Activated naive CD8-positive, alpha-beta T cell treated with anti-CD3 and anti-CD28 coated beads, Interleukin-2, amount 50 U/mL, for 24 hours (primary cell): Measurements from ENCODE around the gene SERHL2.
"Not testable (repeated sequence)": the region's sequence is repeated elsewhere in the genome, so short reads cannot be mapped to it uniquely, and the experiment has no call there.

ENCODE experiments used
- ATAC-seq: fragments of 150-1000 bp; cut with Tn5 transposase; one replicate; pipeline ENCODE4 v1.10.0; 2021
- DNase-seq: peaks from one replicate; pipeline ENCODE4 v3.0.0; 2021
- H3K27ac Mint-ChIP-seq: one replicate; pipeline ENCODE4 v1.8.0; 2021; ENCODE audit warnings: mild to moderate bottlenecking, mixed read lengths
- H3K27me3 Mint-ChIP-seq: one replicate; pipeline ENCODE4 v1.8.0; 2021; ENCODE audit warnings: mixed read lengths
- H3K36me3 Mint-ChIP-seq: one replicate; pipeline ENCODE4 v1.8.0; 2021; ENCODE audit warnings: low read depth, mixed read lengths
- H3K4me1 Mint-ChIP-seq: one replicate; pipeline ENCODE4 v1.8.0; 2021; ENCODE audit warnings: mixed read lengths
- H3K4me3 Mint-ChIP-seq: one replicate; pipeline ENCODE4 v1.8.0; 2021; ENCODE audit warnings: mild to moderate bottlenecking, moderate library complexity, mixed read lengths
- H3K9me3 Mint-ChIP-seq: one replicate; pipeline ENCODE4 v1.8.0; 2021; ENCODE audit warnings: mixed read lengths

The SERHL2 gene

DNA sequence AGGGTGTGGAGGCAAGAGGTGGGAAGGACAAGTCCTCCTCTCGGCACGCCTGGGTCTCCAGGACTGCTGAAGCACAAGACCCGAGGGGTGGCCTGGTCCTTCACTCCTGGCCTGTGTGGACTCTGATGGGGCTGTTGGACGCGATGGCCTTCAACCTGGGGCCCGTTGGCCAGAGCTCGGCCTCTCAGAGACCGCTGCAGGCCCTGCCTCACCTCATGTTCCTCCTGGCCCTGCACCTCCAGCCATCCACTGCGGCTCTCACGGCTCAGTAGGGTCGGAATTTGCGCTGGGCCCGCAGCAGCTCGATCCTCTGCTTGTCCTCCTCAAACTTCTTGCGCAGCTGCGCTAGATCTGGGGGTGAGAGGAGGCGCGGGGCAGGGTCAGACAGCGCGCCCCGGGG, 20.7 kb downstream of the SERHL2 start:
- not testable (repeated sequence) for H3K9me3 Mint-ChIP-seq, H3K27me3 Mint-ChIP-seq, H3K4me1 Mint-ChIP-seq, H3K4me3 Mint-ChIP-seq, H3K27ac Mint-ChIP-seq, DNase-seq, ATAC-seq
- peaks cover 21% of the 10 kb centered on the region for H3K36me3 Mint-ChIP-seq

DNA sequence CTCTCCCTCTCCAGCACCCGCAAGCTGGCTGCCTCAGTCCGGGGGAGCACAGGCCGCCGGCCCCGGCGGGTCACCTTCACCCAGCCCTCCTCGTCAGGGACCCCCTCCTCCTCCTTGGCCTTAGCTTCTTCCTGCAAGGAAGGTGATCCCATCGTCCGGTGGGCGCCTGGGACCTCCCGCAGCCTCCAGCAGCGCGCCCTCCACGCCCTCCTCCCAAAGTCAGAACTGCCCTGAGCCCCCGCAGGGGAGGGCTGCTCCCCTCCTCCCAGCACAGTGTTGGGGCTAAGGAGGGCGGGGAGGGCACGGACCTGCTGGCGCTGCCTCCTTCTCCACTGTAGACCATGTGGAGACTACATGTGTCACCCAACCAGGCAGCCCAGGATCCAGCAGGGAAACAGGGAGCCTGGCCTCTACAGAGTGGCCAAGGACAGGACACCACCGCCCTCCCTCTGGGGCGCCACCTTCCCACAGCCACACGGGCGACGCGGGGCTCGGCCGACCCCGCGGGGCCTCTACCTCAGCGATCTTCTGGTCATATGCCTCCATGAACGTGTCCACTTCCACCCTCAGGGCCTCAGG, 22.3 kb downstream of the SERHL2 start:
- H3K27ac Mint-ChIP-seq, H3K27me3 Mint-ChIP-seq, H3K4me1 Mint-ChIP-seq, H3K4me3 Mint-ChIP-seq, ATAC-seq, H3K9me3 Mint-ChIP-seq, DNase-seq: not testable (repeated sequence)
- H3K36me3 Mint-ChIP-seq = peaks cover 24% of the 10 kb centered on the region

DNA sequence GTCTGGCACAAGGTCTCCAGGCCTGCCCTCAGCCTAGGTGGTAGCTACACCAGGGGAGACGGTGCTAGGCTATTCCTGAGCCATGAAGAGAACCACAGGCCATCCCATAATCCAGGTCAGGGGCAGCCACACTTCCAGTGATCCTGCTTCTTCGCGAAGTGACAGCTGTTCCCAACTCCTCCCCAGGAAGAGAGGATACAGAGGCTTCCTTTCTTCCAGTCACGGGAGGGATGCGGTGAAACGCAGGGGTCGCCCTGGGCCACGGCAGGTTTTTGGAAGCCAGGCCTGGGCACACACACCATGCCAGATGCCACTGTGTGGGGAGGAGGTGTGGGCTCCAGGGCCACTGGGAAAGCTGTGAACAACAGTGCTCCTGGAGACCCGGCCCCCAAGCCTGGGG, 23.4 kb downstream of the SERHL2 start:
- H3K4me1 Mint-ChIP-seq, H3K27me3 Mint-ChIP-seq, H3K4me3 Mint-ChIP-seq, H3K27ac Mint-ChIP-seq, DNase-seq, H3K9me3 Mint-ChIP-seq, ATAC-seq: not testable (repeated sequence)
- H3K36me3 Mint-ChIP-seq = peaks cover 25% of the 10 kb centered on the region

DNA sequence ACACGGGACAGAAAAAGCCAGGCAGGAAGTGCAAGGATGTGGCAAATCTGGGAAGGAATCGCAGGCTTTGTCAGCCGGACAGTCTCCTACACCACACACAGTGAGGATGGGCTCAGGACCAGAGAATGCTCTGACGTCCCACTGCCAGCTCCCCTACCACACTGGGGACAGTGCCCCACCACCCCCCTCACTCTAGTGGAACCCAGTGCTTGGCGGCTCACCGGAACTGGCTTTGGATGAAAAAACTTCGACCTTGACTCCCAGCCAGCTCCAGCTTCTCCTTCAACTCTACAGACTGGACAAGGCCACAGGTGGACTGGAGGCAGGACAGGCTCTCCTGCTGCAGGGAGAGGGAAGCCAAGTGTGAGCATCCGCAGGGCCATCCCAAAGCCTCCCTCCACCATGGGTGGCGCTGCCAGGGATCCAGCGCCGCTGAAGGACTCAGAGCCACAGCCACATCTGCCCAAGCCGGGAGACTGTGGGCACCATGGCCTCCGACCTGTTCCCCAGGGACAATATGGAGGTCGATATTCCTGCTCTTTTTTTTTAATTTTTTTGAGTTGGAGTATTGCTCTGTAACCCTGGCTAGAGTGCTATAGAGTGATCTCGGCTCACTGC, 24.0 kb downstream of the SERHL2 start:
- no peak for ATAC-seq
- no peak for DNase-seq
- Mint-ChIP-seq H3K9me3 (no peaks in the 10 kb centered on the region), H3K36me3 (peaks cover 27% of the 10 kb centered on the region), H3K27me3 (no peaks in the 10 kb centered on the region), H3K27ac (no peak overlapping the region), H3K4me1 (peaks cover 9% of the 10 kb centered on the region), H3K4me3 (no peak overlapping the region)

DNA sequence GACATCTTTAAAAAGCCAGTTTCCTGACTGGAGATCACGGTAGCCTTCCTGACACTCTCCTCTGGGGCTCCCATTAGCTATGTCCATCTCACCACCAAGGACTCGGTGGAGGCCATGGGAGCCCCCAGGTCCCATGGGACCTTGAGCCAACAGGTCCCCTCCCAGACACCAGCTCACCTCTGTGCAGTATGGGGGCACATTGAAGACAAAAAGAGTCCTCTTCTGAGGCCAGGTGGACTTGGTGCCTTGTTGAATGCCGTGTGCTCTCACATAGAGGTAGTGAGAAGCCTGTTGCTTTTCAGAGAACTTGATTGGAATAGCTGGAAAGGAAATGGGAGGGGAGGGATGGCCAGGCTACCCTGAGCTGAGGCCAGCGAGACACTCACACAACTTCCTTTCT, 26.3 kb downstream of the SERHL2 start:
- DNase-seq, H3K27me3 Mint-ChIP-seq, H3K4me1 Mint-ChIP-seq, ATAC-seq, H3K9me3 Mint-ChIP-seq: not testable (repeated sequence)
- Mint-ChIP-seq H3K36me3 (peaks cover 33% of the 10 kb centered on the region), H3K27ac (peak overlapping the region; percentile 75), H3K4me3 (peak overlapping the region; percentile 70)

DNA sequence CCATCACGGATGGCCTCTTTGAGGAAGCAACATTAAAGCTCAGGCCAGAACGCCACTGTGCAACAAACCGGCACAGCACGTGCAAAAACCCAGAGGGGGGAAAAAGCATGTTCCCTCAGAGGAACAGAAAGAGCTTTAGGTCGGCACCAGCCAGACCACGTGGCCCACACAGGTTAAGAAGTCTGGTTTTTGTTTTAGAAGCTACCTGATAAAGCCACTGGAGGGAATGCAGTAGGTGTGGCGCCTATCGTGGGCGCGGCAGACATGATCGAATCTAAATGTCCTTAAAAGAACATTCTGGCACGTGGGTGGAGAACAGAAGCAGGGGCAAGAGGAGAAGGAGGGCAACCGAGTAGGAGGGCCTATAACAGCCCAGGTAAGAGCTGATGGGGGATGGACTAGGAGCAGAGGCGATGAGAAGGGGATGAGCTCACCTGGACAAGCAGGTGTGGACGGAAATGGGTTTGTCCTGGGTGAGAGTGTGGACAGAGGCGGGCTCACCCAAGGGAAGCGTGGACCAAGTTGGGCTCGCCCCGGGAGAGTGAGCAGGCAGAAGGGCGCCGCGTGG, 27.5 kb downstream of the SERHL2 start:
- not testable (repeated sequence) for H3K9me3 Mint-ChIP-seq, H3K4me1 Mint-ChIP-seq, H3K27me3 Mint-ChIP-seq, DNase-seq
- peaks cover 42% of the 10 kb centered on the region for H3K36me3 Mint-ChIP-seq
- H3K4me3 Mint-ChIP-seq = peak overlapping the region; percentile 95
- peak; percentile 18 for ATAC-seq
- peak overlapping the region; percentile 93 for H3K27ac Mint-ChIP-seq

DNA sequence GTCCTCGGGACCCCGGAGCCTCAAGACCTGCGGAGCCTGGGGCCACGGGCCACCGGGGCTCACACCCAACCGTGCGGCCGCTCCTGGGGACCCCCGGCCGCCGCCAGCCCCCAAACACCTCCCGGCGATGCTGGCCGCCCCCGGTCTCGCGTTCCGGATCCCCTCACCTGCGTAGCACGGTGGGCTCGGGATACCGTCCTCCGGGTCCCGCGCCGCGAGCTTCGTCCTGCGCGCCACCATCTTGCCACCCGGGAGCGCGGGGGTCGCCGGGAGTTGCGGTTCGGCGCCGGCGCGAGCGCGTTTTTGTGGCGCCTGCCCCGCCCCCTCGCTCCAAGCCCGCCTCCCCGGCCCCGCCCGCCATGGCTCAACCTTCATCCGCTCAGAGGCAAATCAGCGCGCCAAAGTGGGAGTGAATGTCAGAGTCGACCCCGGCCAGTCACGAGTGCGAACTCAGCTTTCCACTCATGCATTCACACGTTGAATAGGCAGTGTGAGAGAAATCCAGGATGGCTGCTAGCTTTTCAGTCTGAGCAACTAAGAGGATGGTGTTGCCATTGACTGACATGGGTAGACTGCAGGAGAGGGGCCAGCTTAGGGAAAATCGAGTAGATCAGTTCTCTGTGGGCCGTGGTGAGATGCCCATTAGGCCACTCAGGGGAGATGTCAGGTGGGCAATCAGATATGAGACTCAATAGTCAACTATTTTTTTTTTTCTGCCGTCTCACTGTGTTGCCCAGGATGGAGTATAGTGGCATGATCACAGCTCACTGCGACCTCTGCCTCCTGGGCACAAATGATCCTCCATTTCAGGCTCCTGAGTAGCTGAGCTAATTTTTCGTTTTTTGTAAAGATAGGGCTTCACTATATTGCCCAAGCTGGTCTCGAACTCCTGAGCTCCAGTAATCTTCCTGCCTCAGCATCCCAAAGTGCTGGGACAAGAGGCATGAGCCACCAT, 28.3 kb downstream of the SERHL2 start:
- no peaks in the 10 kb centered on the region for H3K9me3 Mint-ChIP-seq
- H3K4me3 Mint-ChIP-seq = peak overlapping the region; percentile 95
- H3K4me1 Mint-ChIP-seq = peaks cover 9% of the 10 kb centered on the region
- ATAC-seq (peak; percentile 81), DNase-seq (peak; percentile 90)
- peak overlapping the region; percentile 93 for H3K27ac Mint-ChIP-seq
- peaks cover 42% of the 10 kb centered on the region for H3K36me3 Mint-ChIP-seq
- H3K27me3 Mint-ChIP-seq = no peaks in the 10 kb centered on the region

DNA sequence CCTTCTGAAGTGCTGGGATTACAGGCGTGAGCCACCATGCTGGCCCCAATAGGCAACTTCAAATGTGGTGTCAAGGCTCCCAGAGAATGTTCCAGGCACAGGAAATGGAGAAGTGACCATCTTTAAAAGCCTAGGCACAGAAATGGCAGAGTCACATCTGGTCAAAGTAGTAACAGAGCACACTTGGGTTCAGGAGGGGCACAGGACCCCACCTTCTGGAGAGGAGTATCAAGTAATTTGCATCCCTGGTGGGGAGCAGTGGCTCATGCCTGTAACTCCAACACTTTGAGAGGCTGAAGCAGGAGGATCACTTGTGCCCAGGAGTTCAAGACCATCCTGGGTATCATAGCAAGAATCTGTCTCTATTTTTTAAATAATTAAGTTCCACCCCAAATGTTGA, 29.2 kb downstream of the SERHL2 start:
- Mint-ChIP-seq H3K4me3 (no peak overlapping the region), H3K36me3 (peaks cover 47% of the 10 kb centered on the region), H3K27ac (peak overlapping the region; percentile 93), H3K27me3 (no peaks in the 10 kb centered on the region), H3K9me3 (no peaks in the 10 kb centered on the region), H3K4me1 (peaks cover 9% of the 10 kb centered on the region)
- no peak for ATAC-seq
- DNase-seq = no peak

DNA sequence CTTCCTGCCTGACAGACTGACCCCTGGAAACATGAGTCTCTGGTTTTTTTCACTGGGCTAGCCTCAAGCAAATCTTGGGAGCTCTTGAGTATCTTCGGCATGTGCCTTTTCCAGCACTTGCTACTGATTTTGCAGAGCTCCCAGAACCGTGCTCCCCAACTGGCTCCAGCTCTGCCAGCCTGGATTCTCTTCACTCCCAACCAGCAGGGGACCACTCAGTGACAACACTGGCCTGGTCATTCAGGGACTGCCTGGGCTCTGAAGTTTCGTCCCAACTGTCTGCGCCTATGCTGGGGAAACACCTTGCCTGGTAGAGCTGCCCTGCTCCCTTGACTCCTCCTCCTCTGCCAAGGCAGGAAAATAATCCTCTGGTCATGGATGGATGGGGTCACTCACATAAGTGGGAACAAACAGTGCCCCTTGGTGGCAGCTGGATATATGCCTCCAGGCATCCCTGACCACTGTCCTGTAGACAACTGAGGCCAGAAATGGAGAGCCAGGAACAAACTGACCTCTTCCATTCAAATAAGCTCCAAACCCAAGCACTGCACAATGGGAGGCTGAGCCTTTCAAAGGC, 30.7 kb downstream of the SERHL2 start:
- ATAC-seq = no peak
- no peak overlapping the region for H3K4me3 Mint-ChIP-seq
- no peak for DNase-seq
- H3K4me1 Mint-ChIP-seq = peaks cover 9% of the 10 kb centered on the region
- no peak overlapping the region for H3K27ac Mint-ChIP-seq
- H3K27me3 Mint-ChIP-seq = no peaks in the 10 kb centered on the region
- H3K9me3 Mint-ChIP-seq = no peaks in the 10 kb centered on the region
- peaks cover 43% of the 10 kb centered on the region for H3K36me3 Mint-ChIP-seq

DNA sequence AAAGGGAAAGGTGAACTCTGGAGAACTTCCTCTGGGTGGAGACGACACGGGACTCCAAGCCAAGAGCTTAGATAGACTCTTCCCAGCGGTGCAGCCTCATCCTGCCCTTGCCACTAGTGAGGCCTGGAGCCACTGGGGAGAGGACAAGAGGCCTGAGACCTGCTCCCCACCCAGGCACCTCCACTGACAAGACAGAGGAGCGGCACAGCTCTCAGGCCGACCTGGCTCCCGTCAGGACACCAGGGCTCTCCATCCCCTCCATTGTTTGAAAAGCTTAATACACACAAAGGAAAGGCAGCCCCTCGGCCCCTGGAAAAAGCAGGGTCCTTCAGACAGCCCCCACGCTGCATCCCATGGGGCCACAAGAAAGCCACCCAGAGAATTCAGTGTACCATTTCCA, 31.3 kb downstream of the SERHL2 start:
- H3K4me3 Mint-ChIP-seq = no peak overlapping the region

DNA sequence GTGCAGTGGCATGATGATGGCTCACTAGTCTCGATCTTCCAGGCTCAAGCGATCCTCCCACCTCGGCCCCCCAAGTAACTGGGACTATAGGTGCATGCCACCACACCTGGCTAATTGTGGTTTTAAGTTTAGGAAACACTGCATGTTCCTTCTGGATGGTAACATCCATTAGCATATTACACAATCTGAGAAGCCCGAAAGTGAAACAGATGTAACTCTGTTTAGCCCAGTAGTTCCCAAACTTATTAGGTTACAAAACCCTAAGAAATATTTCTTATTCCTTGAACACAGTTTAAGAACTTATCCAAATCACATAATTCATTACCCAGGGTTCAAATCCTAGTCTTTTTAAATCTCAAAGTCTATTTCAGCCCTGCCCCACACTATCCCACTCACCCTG, 32.6 kb downstream of the SERHL2 start:
- DNase-seq = no peak
- Mint-ChIP-seq H3K36me3 (peaks cover 42% of the 10 kb centered on the region), H3K4me1 (peaks cover 6% of the 10 kb centered on the region), H3K9me3 (no peaks in the 10 kb centered on the region), H3K27ac (peak overlapping the region; percentile 47), H3K4me3 (no peak overlapping the region), H3K27me3 (no peaks in the 10 kb centered on the region)
- ATAC-seq = no peak

More for the DNA sequence above, 31.3 kb downstream of the SERHL2 start:
- no peaks in the 10 kb centered on the region for H3K9me3 Mint-ChIP-seq
- no peak overlapping the region for H3K27ac Mint-ChIP-seq
- no peaks in the 10 kb centered on the region for H3K27me3 Mint-ChIP-seq
- H3K36me3 Mint-ChIP-seq = peaks cover 44% of the 10 kb centered on the region
- ATAC-seq (no peak), DNase-seq (no peak)
- peaks cover 7% of the 10 kb centered on the region for H3K4me1 Mint-ChIP-seq

DNA sequence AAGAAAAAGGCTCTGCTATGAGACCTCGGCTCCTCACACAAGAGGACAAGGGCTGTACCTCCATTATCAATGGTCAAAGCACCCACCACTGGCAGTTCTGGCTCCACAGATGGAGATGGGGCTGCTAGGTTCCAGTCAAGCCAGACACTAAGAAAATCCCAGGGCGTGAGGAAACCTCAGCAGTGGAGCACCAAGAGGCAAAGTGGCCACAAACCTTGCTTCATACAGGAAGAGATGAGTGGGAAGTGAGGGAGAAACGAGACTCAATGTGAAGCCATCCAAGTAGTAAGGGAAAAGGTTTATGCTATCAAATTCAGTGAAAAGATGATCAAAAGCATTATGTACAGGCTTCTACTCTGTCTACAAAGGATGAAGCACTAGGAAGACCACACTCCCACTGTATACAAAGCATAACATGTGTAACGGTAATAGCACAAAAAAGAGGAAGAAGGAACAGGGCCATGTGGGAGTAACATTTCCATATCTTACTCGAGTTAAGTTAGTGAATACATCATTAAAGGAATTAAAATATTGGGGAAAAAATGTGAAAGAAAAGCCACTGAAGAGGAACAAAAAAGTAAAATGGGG, 33.9 kb downstream of the SERHL2 start:
- Mint-ChIP-seq H3K36me3 (peaks cover 38% of the 10 kb centered on the region), H3K27me3 (no peaks in the 10 kb centered on the region), H3K9me3 (no peaks in the 10 kb centered on the region), H3K4me3 (no peak overlapping the region), H3K4me1 (no peaks in the 10 kb centered on the region), H3K27ac (peak overlapping the region; percentile 1)
- ATAC-seq (no peak), DNase-seq (no peak)

DNA sequence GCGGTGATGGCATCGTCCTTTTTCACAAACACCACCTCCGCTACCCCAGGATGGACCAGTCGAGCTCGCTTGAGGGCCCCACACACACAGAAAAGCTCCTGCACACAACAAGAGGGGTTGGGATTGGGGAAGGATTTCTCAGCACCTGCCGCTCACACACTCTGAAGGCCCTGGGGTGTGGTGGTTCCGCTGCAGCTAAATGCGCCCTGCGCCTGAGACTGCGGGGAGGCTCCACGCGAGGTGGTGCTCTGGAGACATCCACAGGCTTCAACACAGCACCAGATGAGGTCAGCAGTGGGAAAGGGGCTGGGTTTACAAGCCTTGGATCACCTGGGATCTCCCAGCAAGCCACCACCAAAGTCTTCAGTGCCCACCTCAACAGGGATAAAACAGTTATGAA, 38.2 kb downstream of the SERHL2 start:
- peaks cover 30% of the 10 kb centered on the region for H3K36me3 Mint-ChIP-seq
- ATAC-seq (no peak), DNase-seq (no peak)
- no peak overlapping the region for H3K4me3 Mint-ChIP-seq
- no peak overlapping the region for H3K27ac Mint-ChIP-seq
- H3K27me3 Mint-ChIP-seq = no peaks in the 10 kb centered on the region
- H3K9me3 Mint-ChIP-seq = no peaks in the 10 kb centered on the region
- H3K4me1 Mint-ChIP-seq = no peaks in the 10 kb centered on the region

DNA sequence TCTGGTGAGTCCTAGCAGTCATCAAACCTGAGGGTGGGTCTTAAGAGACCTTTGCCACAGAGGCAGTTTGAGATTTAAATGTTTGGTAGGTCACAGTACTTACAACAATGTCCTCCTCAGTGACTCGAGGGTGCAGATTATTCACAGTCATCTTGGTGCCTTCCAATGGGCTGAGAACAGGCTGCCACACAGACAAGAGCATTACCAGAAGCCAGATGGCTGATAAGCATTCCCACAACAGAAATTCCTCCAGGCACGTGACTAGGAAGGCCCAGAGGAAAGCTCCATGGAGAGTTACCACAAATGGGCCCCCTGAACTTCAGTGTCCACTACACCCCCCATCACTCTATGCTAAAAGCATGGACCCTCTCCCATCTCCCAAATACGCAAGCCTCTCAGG, 41.7 kb downstream of the SERHL2 start:
- H3K27ac Mint-ChIP-seq = no peak overlapping the region
- DNase-seq (no peak), ATAC-seq (no peak)
- no peaks in the 10 kb centered on the region for H3K9me3 Mint-ChIP-seq
- H3K4me1 Mint-ChIP-seq = no peaks in the 10 kb centered on the region
- H3K4me3 Mint-ChIP-seq = no peak overlapping the region
- H3K27me3 Mint-ChIP-seq = no peaks in the 10 kb centered on the region
- H3K36me3 Mint-ChIP-seq = peaks cover 39% of the 10 kb centered on the region
